OCI-LY3 (cell line): ENCODE measurements around the gene ARHGAP27.

Experiments
- H2AFZ ChIP-seq: fragments of 200-600, 300-600 bp; shearing (Covaris generic); 2 replicates; pipeline ENCODE4 v1.6.0; 2014; ENCODE audit warnings: antibody characterized with exemption, low read depth, low read length
- H3K27ac ChIP-seq: fragments of 200-600, 300-600 bp; sonication (generic); 2 replicates; pipeline ENCODE4 v1.5.1; 2014; ENCODE audit warnings: mild to moderate bottlenecking, low read length, moderate library complexity, mixed read lengths
- H3K27me3 ChIP-seq: fragments of 200-600, 300-600 bp; sonication (generic); 2 replicates; pipeline ENCODE4 v1.6.1; 2014; ENCODE audit warnings: low read depth, low read length, mixed read lengths
- H3K36me3 ChIP-seq: fragments of 200-600, 300-600 bp; sonication (generic); replicated peaks from 2 replicates; pipeline ENCODE3; 2014; ENCODE audit warnings: low read depth, low read length, mixed read lengths
- H3K4me1 ChIP-seq: fragments of 300-600, 200-600 bp; sonication (generic); 2 replicates; pipeline ENCODE4 v1.6.1; 2014; ENCODE audit warnings: low read length, mixed read lengths
- H3K4me2 ChIP-seq: fragments of 200-600, 300-600 bp; sonication (generic); 2 replicates; pipeline ENCODE4 v1.6.1; 2014; ENCODE audit warnings: low read length, mixed read lengths
- H3K4me3 ChIP-seq: fragments of 300-600, 200-600 bp; sonication (generic); 2 replicates; pipeline ENCODE4 v1.5.1; 2014; ENCODE audit warnings: antibody characterized with exemption, mild to moderate bottlenecking, low read length, moderate library complexity
- H3K79me2 ChIP-seq: fragments of 300-600, 200-600 bp; shearing (Covaris generic); 2 replicates; pipeline ENCODE4 v1.6.1; 2014; ENCODE audit warnings: mild to moderate bottlenecking, low read length, mixed read lengths
- H3K9ac ChIP-seq: fragments of 300-600, 200-600 bp; shearing (Covaris generic); 2 replicates; pipeline ENCODE4 v1.6.0; 2014; ENCODE audit warnings: mild to moderate bottlenecking, low read length, moderate library complexity
- H3K9me3 ChIP-seq: fragments of 200-600, 300-600 bp; shearing (Covaris generic); 2 replicates; pipeline ENCODE4 v1.6.1; 2014; ENCODE audit warnings: low read length, mixed read lengths; ENCODE audit not compliant: insufficient read depth
- H4K20me1 ChIP-seq: fragments of 200-600, 300-600 bp; sonication (generic); 2 replicates; pipeline ENCODE4 v1.6.1; 2016; ENCODE audit warnings: low read length, mixed read lengths; ENCODE audit not compliant: insufficient read depth
- CTCF ChIP-seq: fragments of 200-600, 300-600 bp; sonication (generic); IDR thresholded peaks from 2 replicates; pipeline ENCODE4 v1.5.1; 2014; ENCODE audit warnings: antibody characterized with exemption, low read length, low read depth
- EZH2phosphoT487 ChIP-seq: fragments of 200-600 bp; shearing (Covaris generic); IDR thresholded peaks from 2 replicates; pipeline ENCODE4 v1.6.1; 2018; ENCODE audit warnings: antibody characterized with exemption, mixed run types, low read depth

ARHGAP27 gene

GRCh38 chr17:45430006-45430737, 2.5 kb downstream of the ARHGAP27 start:
- Histone ChIP-seq H3K4me1 (peaks cover 39% of the 10 kb centered on the region), H3K79me2 (no peaks in the 10 kb centered on the region), H2AFZ (no peak overlapping the region), H4K20me1 (no peaks in the 10 kb centered on the region), H3K36me3 (no peaks in the 10 kb centered on the region), H3K27me3 (peaks cover 4% of the 10 kb centered on the region; the same call in 1 of the 2 replicates), H3K27ac (peak overlapping the region; percentile 17; the same call in 1 of the 2 replicates), H3K4me2 (peak overlapping the region; percentile 89), H3K4me3 (peak overlapping the region; percentile 80), H3K9me3 (no peaks in the 10 kb centered on the region), H3K9ac (peak overlapping the region; percentile 62)
- TF ChIP-seq EZH2phosphoT487 (no peak), CTCF (no peak)

- Histone ChIP-seq H3K9ac (peak overlapping the region; percentile 13; the same call in 1 of the 2 replicates), H4K20me1 (no peaks in the 10 kb centered on the region), H3K4me3 (peak overlapping the region; percentile 75), H3K27me3 (peaks cover 4% of the 10 kb centered on the region; the same call in 1 of the 2 replicates), H3K4me1 (peaks cover 41% of the 10 kb centered on the region), H3K9me3 (no peaks in the 10 kb centered on the region), H3K27ac (peak overlapping the region; percentile 89), H3K79me2 (no peaks in the 10 kb centered on the region), H3K36me3 (no peaks in the 10 kb centered on the region), H2AFZ (no peak overlapping the region), H3K4me2 (peak overlapping the region; percentile 96)
- TF ChIP-seq CTCF: no peak
- no peak for TF ChIP-seq EZH2phosphoT487
These were observed 3.2 kb downstream of the ARHGAP27 start for GRCh38 chr17:45429339-45430005.

GRCh38 chr17:45428931-45429338, 3.7 kb downstream of the ARHGAP27 start:
- Histone ChIP-seq H3K4me2 (peak overlapping the region; percentile 96), H2AFZ (no peak overlapping the region; the same call in 1 of the 2 replicates), H3K4me1 (peaks cover 41% of the 10 kb centered on the region), H3K27me3 (peaks cover 4% of the 10 kb centered on the region; the same call in 1 of the 2 replicates), H3K79me2 (no peaks in the 10 kb centered on the region), H3K27ac (peak overlapping the region; percentile 89), H3K36me3 (no peaks in the 10 kb centered on the region), H4K20me1 (no peaks in the 10 kb centered on the region), H3K9ac (peak overlapping the region; percentile 60), H3K4me3 (peak overlapping the region; percentile 75), H3K9me3 (no peaks in the 10 kb centered on the region)
- TF ChIP-seq CTCF: no peak
- TF ChIP-seq EZH2phosphoT487: no peak

GRCh38 chr17:45428050-45428617, 4.5 kb downstream of the ARHGAP27 start:
- Histone ChIP-seq H3K9me3 (no peaks in the 10 kb centered on the region), H3K4me3 (peak overlapping the region; percentile 75), H3K4me2 (peak overlapping the region; percentile 96), H3K4me1 (peaks cover 41% of the 10 kb centered on the region), H2AFZ (no peak overlapping the region), H3K36me3 (no peaks in the 10 kb centered on the region), H3K9ac (peak overlapping the region; percentile 60), H3K27ac (peak overlapping the region; percentile 89), H3K27me3 (peaks cover 4% of the 10 kb centered on the region; the same call in 1 of the 2 replicates), H4K20me1 (no peaks in the 10 kb centered on the region), H3K79me2 (no peaks in the 10 kb centered on the region)
- peak; percentile 92 for TF ChIP-seq CTCF
- no peak for TF ChIP-seq EZH2phosphoT487
